Urinary bladder (tissue), 4 donors: ENCODE data around the gene KCNJ18. TPM values are rescaled to one million over a fixed set of nuclear protein-coding genes. Genes with fewer than 3 reads are reported as not detected.
"Not testable (repeated sequence)": the region's sequence is repeated elsewhere in the genome, so short reads cannot be mapped to it uniquely, and the experiment has no call there.

Experiments used
- DNase-seq: peaks from one replicate; pipeline ENCODE4 v3.0.0-alpha.2; 2015; ENCODE audit errors: extremely low spot score
- H3K27ac ChIP-seq: one replicate; pipeline ENCODE4 v1.5.1; 2013; ENCODE audit warnings: low read depth, mild to moderate bottlenecking, moderate library complexity
- H3K36me3 ChIP-seq: one replicate; pipeline ENCODE4 v1.6.1; 2013; ENCODE audit warnings: mild to moderate bottlenecking, moderate library complexity; ENCODE audit not compliant: insufficient read depth
- H3K4me1 ChIP-seq: one replicate; pipeline ENCODE4 v1.6.1; 2013; ENCODE audit warnings: mild to moderate bottlenecking, moderate library complexity; ENCODE audit not compliant: insufficient read depth
- H3K4me3 ChIP-seq: one replicate; pipeline ENCODE4 v1.5.1; 2013; ENCODE audit warnings: low read depth, low read length
- WGBS: extraction: QIAGEN DNeasy Blood & Tissue Kit; methylation state at CpG from one replicate; pipeline ENCODE4 v1.1.7; 2013; 5-methylcytosine and 5-hydroxymethylcytosine counted together
- polyA plus RNA-seq: library from polyadenylated mRNA; stranded (reverse); fragments of 200-250 nt; gene quantifications from one replicate; pipeline ENCODE4 v1.2.3, GENCODE V29; 2013
- total RNA-seq: library from RNA; depleted of rRNA; stranded (reverse); fragments of >200 nt; gene quantifications from one replicate; pipeline ENCODE4 v1.2.3, GENCODE V29; 2014
- donor health status: healthy with polysubstance abuse.
- donor health status: healthy.

KCNJ18 gene
- not detected for total RNA-seq
- polyA plus RNA-seq: not detected

GRCh38 chr17:21691883-21692703 is at the start of gene KCNJ18:
TSS of gene KCNJ18 (plus strand) at chr17:21692523. CDS start at chr17:21702787, 10,264 bp downstream.
- H3K4me3 ChIP-seq, H3K27ac ChIP-seq, H3K36me3 ChIP-seq, DNase-seq, H3K4me1 ChIP-seq: not testable (repeated sequence)
- 73% methylated on average over 18 of the region's 18 CpGs for WGBS

DNA sequence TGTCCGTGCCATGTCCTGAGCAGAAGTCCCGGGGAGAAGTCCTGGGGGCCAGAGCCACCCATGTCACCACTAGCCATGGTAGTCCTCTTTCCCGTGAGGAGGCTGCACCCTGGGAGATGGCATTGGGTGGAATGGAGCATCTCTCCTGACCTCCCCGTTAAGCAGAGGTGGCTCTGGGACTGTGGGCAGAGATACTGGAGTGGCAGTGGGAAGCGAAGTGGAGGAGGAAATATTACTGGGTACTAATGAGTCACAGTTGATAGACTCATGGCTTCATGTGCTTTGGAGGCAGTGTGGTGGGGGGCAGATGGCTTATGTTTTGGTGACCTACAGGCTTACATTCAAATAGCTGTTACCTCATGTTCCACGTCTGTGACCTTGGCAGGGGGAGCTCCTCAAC is 44.2 kb upstream of the KCNJ18 start:
- DNase-seq, H3K4me1 ChIP-seq, H3K4me3 ChIP-seq, H3K36me3 ChIP-seq, H3K27ac ChIP-seq: not testable (repeated sequence)
- WGBS: 75% methylated on average over 6 of the region's 6 CpGs

DNA sequence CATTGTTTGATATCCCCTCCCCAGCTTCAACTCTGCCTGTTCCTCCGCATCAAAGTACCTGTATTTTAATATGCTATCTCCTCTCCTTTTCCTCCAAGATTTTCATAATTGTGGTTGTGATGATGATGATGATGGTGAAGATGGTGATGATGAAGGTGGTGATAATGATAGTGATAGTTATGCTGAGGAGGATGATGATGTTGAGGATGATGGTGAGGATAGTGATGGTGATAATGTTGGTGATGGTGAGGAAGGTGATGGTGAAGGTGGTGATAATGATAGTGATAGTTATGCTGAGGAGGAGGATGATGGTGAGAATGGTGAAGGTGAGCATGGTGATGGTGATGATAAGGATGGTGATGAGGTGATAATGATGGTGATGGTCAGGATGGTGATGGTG is 42.3 kb upstream of the KCNJ18 start:
- H3K27ac ChIP-seq, DNase-seq, H3K36me3 ChIP-seq, H3K4me3 ChIP-seq, H3K4me1 ChIP-seq: not testable (repeated sequence)
- WGBS: 81% methylated on average over 1 of the region's 1 CpG

GRCh38 chr17:21652049-21652448 is 40.3 kb upstream of the KCNJ18 start:
- H3K27ac ChIP-seq, DNase-seq, H3K4me3 ChIP-seq, H3K4me1 ChIP-seq, H3K36me3 ChIP-seq: not testable (repeated sequence)
- WGBS: 36% methylated on average over 4 of the region's 4 CpGs

- not testable (repeated sequence) for H3K27ac ChIP-seq, H3K36me3 ChIP-seq, H3K4me3 ChIP-seq, H3K4me1 ChIP-seq, DNase-seq
- WGBS: 83% methylated on average over 10 of the region's 10 CpGs
Observed at GRCh38 chr17:21653211-21653610, 39.1 kb upstream of the KCNJ18 start.

GRCh38 chr17:21656518-21657309 is 35.6 kb upstream of the KCNJ18 start:
- DNase-seq, H3K27ac ChIP-seq, H3K4me1 ChIP-seq, H3K4me3 ChIP-seq, H3K36me3 ChIP-seq: not testable (repeated sequence)
- WGBS: 61% methylated on average over 47 of the region's 47 CpGs

DNA sequence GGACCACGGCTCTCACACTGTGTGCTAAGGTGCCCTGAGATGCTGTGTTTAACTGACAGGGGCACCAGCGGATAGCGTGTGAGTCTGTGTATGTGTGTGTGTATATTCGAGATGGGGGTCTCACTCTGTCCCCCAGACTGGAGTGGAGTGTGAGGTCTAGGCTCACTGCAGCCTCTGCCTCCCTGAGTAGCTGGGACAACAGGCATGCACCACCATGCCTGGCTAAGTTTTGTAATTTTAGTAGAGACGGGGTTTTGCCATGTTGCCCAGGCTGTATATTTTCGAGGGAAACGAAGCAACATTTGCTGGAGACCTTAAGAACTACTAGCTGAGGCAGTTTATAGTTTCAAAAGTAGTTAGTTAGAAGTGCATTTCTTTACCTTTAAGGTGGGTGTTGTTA is 32.7 kb upstream of the KCNJ18 start:
- 60% methylated on average over 6 of the region's 7 CpGs for WGBS
- H3K4me3 ChIP-seq, DNase-seq: not testable (repeated sequence)

GRCh38 chr17:21661455-21661854 is 30.9 kb upstream of the KCNJ18 start:
- DNase-seq, H3K36me3 ChIP-seq, H3K4me1 ChIP-seq, H3K4me3 ChIP-seq, H3K27ac ChIP-seq: not testable (repeated sequence)
- WGBS: 89% methylated on average over 1 of the region's 1 CpG

More for the DNA sequence above, 32.7 kb upstream of the KCNJ18 start:
- not testable (repeated sequence) for H3K27ac ChIP-seq, H3K36me3 ChIP-seq, H3K4me1 ChIP-seq

DNA sequence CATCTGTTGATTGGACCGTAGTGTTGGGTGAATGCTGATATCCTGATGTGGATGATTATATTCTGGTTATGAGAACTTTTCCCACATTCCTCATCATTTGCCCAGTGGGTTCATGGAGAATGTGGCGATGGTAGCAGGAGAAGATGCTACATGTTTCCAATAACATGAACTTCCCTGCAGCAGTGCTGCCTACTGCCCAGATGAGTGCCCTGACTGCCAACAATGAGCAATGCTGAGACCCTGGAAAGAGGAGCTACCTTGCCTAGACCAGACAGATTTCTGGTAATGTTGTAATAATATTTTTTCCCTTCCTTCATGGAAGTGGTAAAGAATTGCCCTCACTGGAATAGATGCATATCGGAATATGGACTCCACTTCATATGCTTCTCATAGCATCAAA is 29.2 kb upstream of the KCNJ18 start:
- 78% methylated on average over 3 of the region's 3 CpGs for WGBS

DNA sequence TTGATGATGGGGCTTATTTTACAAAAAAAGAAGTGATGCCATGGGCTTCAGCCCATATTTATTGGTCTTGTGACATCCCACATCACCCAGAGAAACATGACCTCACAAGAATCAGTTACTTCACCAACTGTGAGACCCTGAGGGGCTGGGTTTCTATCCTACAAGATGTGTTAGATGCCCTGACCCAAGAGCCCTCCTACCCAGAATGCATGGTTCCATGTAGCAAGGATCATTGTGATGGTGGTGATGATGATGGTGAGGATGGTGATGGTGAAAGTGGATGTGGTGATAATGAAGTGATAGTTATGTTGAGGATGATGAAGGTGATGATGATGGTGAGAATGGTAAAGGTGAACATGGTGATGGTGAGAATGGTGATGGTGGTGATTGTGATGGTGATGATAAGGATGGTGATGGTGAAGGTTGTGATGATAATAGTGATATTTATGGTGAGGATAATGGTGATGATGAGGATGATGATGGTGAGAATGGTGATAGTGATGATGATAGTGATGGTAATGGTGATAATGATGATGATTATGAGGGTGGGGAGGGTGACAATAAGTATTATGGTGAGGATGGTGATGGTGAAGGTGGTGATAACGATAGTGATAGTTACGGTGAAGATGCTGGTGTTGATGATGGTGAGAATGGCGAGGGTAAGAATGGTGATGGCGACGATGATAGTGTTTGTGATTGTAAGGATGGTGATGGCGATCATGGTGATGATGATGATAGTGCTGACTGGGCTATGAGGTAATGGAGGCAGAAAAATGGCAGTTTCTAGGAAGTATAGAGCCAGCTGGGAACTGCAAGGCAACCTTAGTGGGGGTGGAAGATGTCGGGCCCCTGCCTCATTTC is 28.5 kb upstream of the KCNJ18 start:
- DNase-seq, H3K4me1 ChIP-seq, H3K27ac ChIP-seq, H3K4me3 ChIP-seq, H3K36me3 ChIP-seq: not testable (repeated sequence)
- 66% methylated on average over 7 of the region's 7 CpGs for whole genome bisulfite sequencing

More for the DNA sequence above, 29.2 kb upstream of the KCNJ18 start:
- H3K36me3 ChIP-seq, H3K4me3 ChIP-seq, DNase-seq, H3K4me1 ChIP-seq, H3K27ac ChIP-seq: not testable (repeated sequence)

DNA sequence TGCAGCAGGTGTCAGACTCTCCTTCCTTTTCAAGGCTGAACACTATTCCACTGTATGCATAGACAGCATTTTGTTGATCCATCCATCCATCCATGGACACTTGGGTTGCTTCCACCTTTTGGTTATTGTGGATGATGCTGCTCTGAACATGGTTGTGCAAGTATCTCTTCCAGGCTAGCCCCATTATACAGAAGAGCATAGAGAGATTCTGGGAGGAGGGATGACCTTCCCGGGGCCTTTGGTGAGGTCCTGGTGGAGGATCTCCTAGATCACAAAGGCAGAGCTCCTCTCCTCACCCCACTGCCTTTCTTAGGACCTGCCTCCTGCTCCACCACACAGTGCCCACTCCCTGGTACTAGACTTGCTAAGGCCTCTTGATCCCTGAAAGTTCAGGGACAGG is 27.2 kb upstream of the KCNJ18 start:
- not testable (repeated sequence) for H3K4me1 ChIP-seq, H3K36me3 ChIP-seq, H3K4me3 ChIP-seq, H3K27ac ChIP-seq, DNase-seq
- WGBS: 50% methylated on average over 1 of the region's 1 CpG

DNA sequence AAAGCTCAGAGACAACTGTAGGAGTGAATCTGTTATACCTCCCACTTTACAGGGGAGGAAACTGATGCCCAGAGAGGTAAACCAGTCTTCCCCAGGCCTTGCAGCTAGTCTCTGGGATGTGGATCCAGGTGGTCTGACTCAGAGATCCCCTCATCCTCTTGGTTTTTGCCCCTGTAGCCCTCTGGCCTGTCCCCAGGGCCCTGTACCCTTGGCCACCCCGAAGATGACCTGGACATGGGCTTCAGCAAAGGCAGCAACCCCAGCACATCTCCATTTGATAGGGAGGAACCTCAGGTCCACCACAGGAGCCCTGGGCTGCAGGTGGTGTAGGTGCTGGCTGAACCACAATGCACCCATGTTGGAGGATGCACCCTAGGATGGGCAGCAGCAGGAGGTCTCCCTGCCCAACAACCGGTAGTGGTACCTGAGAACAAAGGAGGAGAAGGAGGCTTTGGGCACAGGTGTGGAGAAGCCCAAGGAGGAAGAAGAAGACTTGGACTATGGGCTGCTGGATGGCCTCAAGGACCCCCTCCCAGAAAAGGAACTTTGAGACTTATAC is 26.3 kb upstream of the KCNJ18 start:
- not testable (repeated sequence) for DNase-seq, H3K36me3 ChIP-seq, H3K4me1 ChIP-seq, H3K27ac ChIP-seq, H3K4me3 ChIP-seq
- WGBS: 49% methylated on average over 2 of the region's 2 CpGs
